Neuronal stem cell (in vitro differentiated cells): Measurements from ENCODE around the gene ODAD4.

ENCODE experiments used
- DNase-seq: peaks from one replicate; pipeline ENCODE4 v3.0.0-alpha.2; 2013; ENCODE audit warnings: low spot score
- H2AFZ ChIP-seq: one replicate; pipeline ENCODE4 v1.6.1; 2013; ENCODE audit warnings: mild to moderate bottlenecking, low read length, inconsistent platforms
- H2AK5ac ChIP-seq: 2 replicates; pipeline ENCODE4 v1.6.1; 2013; ENCODE audit warnings: low read depth, mild to moderate bottlenecking, inconsistent platforms, low read length, moderate library complexity, mixed read lengths
- H2BK120ac ChIP-seq: 2 replicates; pipeline ENCODE4 v1.6.1; 2013; ENCODE audit warnings: low read depth, mild to moderate bottlenecking, inconsistent platforms, low read length, moderate library complexity, mixed read lengths
- H2BK12ac ChIP-seq: one replicate; pipeline ENCODE4 v1.6.1; 2013; ENCODE audit warnings: low read length, inconsistent platforms
- H2BK15ac ChIP-seq: 2 replicates; pipeline ENCODE4 v1.6.1; 2013; ENCODE audit warnings: mild to moderate bottlenecking, low read length, inconsistent platforms, mixed read lengths
- H2BK5ac ChIP-seq: one replicate; pipeline ENCODE4 v1.6.1; 2013; ENCODE audit warnings: inconsistent platforms, mild to moderate bottlenecking, low read length, moderate library complexity
- H3K14ac ChIP-seq: one replicate; pipeline ENCODE4 v1.6.1; 2013; ENCODE audit warnings: low read length, inconsistent platforms
- H3K18ac ChIP-seq: 2 replicates; pipeline ENCODE4 v1.6.1; 2013; ENCODE audit warnings: low read length, inconsistent platforms
- H3K23ac ChIP-seq: 2 replicates; pipeline ENCODE4 v1.6.1; 2013; ENCODE audit warnings: low read depth, mild to moderate bottlenecking, mixed read lengths, low read length, inconsistent platforms; ENCODE audit not compliant: poor library complexity
- H3K27ac ChIP-seq: replicated peaks from 3 replicates; pipeline ENCODE4 v1.5.1; 2013; ENCODE audit warnings: low read length, inconsistent platforms
- H3K27me3 ChIP-seq, 3 experiments: 2 replicates each; pipeline ENCODE4 v1.6.1; 2013; ENCODE audit warnings: low read length in 3 of 3, mild to moderate bottlenecking in 2 of 3, inconsistent platforms in 1 of 3, low read depth in 1 of 3, mixed read lengths in 1 of 3, moderate library complexity in 1 of 3; ENCODE audit not compliant: control insufficient read depth in 3 of 3, insufficient read depth in 3 of 3
- H3K36me3 ChIP-seq, 2 donors: replicated peaks in 1 of 2; 2 replicates each; pipeline ENCODE4 v1.6.1; 2013; ENCODE audit warnings: low read length in 2 of 2; ENCODE audit not compliant: control insufficient read depth in 2 of 2, insufficient read depth in 2 of 2
- H3K4ac ChIP-seq: 2 replicates; pipeline ENCODE4 v1.6.1; 2013; ENCODE audit warnings: inconsistent platforms, mild to moderate bottlenecking, low read length, moderate library complexity
- H3K4me1 ChIP-seq, 2 donors: 1 replicate in 1 of 2; 2 replicates in 1 of 2; pipeline ENCODE4 v1.6.1; 2013; ENCODE audit warnings: low read length in 2 of 2, low read depth in 1 of 2; ENCODE audit not compliant: control insufficient read depth in 2 of 2, insufficient read depth in 1 of 2
- H3K4me2 ChIP-seq: one replicate; pipeline ENCODE4 v1.6.1; 2013; ENCODE audit warnings: mild to moderate bottlenecking, low read length, inconsistent platforms; ENCODE audit not compliant: insufficient read depth, poor library complexity, severe bottlenecking
- H3K4me3 ChIP-seq, 2 donors: 2 replicates each; pipeline ENCODE4 v1.5.1; 2013; ENCODE audit warnings: low read length in 2 of 2, mild to moderate bottlenecking in 2 of 2, inconsistent platforms in 1 of 2, moderate library complexity in 1 of 2
- H3K79me1 ChIP-seq: one replicate; pipeline ENCODE4 v1.6.1; 2013; ENCODE audit warnings: low read depth, mild to moderate bottlenecking, inconsistent platforms, low read length, moderate library complexity
- H3K9ac ChIP-seq: one replicate; pipeline ENCODE4 v1.6.1; 2013; ENCODE audit warnings: mild to moderate bottlenecking, low read depth, low read length, inconsistent platforms; ENCODE audit not compliant: poor library complexity
- H3K9me3 ChIP-seq, 2 donors: replicated peaks in 1 of 2; 2 replicates each; pipeline versions ENCODE3 to v1.6.1; 2013; ENCODE audit warnings: low read length in 2 of 2, mild to moderate bottlenecking in 2 of 2, inconsistent platforms in 1 of 2, low read depth in 1 of 2, mixed read lengths in 1 of 2, moderate library complexity in 1 of 2; ENCODE audit not compliant: control insufficient read depth in 2 of 2, insufficient read depth in 1 of 2
- H4K8ac ChIP-seq: one replicate; pipeline ENCODE4 v1.6.1; 2013; ENCODE audit warnings: low read depth, mild to moderate bottlenecking, inconsistent platforms, low read length, moderate library complexity
- H4K91ac ChIP-seq: one replicate; pipeline ENCODE4 v1.6.1; 2013; ENCODE audit warnings: low read length, low read depth, mild to moderate bottlenecking, inconsistent platforms; ENCODE audit not compliant: poor library complexity
- WGBS, 2 donors: extraction: QIAGEN DNeasy Blood & Tissue Kit; methylation state at CpG; one replicate each; pipeline ENCODE4 v1.1.7; 2013; ENCODE audit warnings: missing lambda C conversion rate in 2 of 2, mixed read lengths in 1 of 2; ENCODE audit not compliant: insufficient read length in 2 of 2, insufficient replicate concordance in 1 of 2; ENCODE audit errors: extremely low coverage in 2 of 2; 5-methylcytosine and 5-hydroxymethylcytosine counted together

Gene ODAD4

GRCh38 chr17:41888332-41888965, 42.0 kb upstream of the ODAD4 start:
- Histone ChIP-seq H3K4me2 (no peak overlapping the region), H3K27ac (no peak overlapping the region), H3K23ac (no peak overlapping the region), H3K79me1 (peaks cover 7% of the 10 kb centered on the region), H2AK5ac (no peak overlapping the region), H3K36me3 (peaks cover 70 to 96% of the 10 kb centered on the region in 2 donors), H4K91ac (no peak overlapping the region), H2AFZ (no peak overlapping the region), H3K4me1 (peaks cover 0 to 5% of the 10 kb centered on the region in 2 donors), H3K4me3 (no peak overlapping the region), H3K4ac (no peak overlapping the region), H2BK12ac (no peak overlapping the region), H4K8ac (no peak overlapping the region), H2BK5ac (no peak overlapping the region), H2BK15ac (no peak overlapping the region), H3K9me3 (no peaks in the 10 kb centered on the region), H3K18ac (no peak overlapping the region), H2BK120ac (no peak overlapping the region), H3K27me3 (no peaks in the 10 kb centered on the region), H3K14ac (no peak overlapping the region), H3K9ac (no peak overlapping the region)
- no CpG with 5 or more reads among the region's 6 CpGs for WGBS, 2 donors
- DNase-seq: no peak

- H3K9ac ChIP-seq: no peak overlapping the region
- H3K27ac ChIP-seq: no peak overlapping the region
- no peaks in the 10 kb centered on the region for H3K27me3 ChIP-seq
- H3K36me3 ChIP-seq: peaks cover 66 to 96% of the 10 kb centered on the region in 2 donors
- H3K4me1 ChIP-seq: no peaks in the 10 kb centered on the region
- no peak overlapping the region for H2BK5ac ChIP-seq
- H3K18ac ChIP-seq: no peak overlapping the region
- WGBS, 2 donors: no CpG with 5 or more reads among the region's 7 CpGs
- H2BK15ac ChIP-seq: no peak overlapping the region
- no peak overlapping the region for H2AK5ac ChIP-seq
- peaks cover 13% of the 10 kb centered on the region for H3K79me1 ChIP-seq
- no peak overlapping the region for H2BK12ac ChIP-seq
- H3K9me3 ChIP-seq: no peaks in the 10 kb centered on the region
- H2AFZ ChIP-seq: no peak overlapping the region
- no peak overlapping the region for H3K4me3 ChIP-seq
- H3K4me2 ChIP-seq: no peak overlapping the region
- H2BK120ac ChIP-seq: no peak overlapping the region
- H3K23ac ChIP-seq: no peak overlapping the region
- H3K14ac ChIP-seq: no peak overlapping the region
- H4K8ac ChIP-seq: no peak overlapping the region
- no peak overlapping the region for H4K91ac ChIP-seq
- no peak overlapping the region for H3K4ac ChIP-seq
- no peak for DNase-seq
Measured at GRCh38 chr17:41891135-41892020, 39.0 kb upstream of the ODAD4 start.

GRCh38 chr17:41892021-41892376, 38.4 kb upstream of the ODAD4 start:
- H3K27ac ChIP-seq: no peak overlapping the region
- no peak overlapping the region for H2BK12ac ChIP-seq
- no peak overlapping the region for H3K4me3 ChIP-seq
- no peak overlapping the region for H3K4me2 ChIP-seq
- H2BK120ac ChIP-seq: no peak overlapping the region
- H2AK5ac ChIP-seq: no peak overlapping the region
- H4K8ac ChIP-seq: no peak overlapping the region
- H3K27me3 ChIP-seq: no peaks in the 10 kb centered on the region
- no peak overlapping the region for H2AFZ ChIP-seq
- H3K79me1 ChIP-seq: peaks cover 14% of the 10 kb centered on the region
- H3K23ac ChIP-seq: no peak overlapping the region
- peaks cover 70 to 96% of the 10 kb centered on the region in 2 donors for H3K36me3 ChIP-seq
- WGBS, 2 donors: no CpG with 5 or more reads among the region's 4 CpGs
- H4K91ac ChIP-seq: no peak overlapping the region
- no peak overlapping the region for H2BK5ac ChIP-seq
- H2BK15ac ChIP-seq: no peak overlapping the region
- H3K9ac ChIP-seq: no peak overlapping the region
- H3K14ac ChIP-seq: no peak overlapping the region
- H3K4ac ChIP-seq: no peak overlapping the region
- no peaks in the 10 kb centered on the region for H3K4me1 ChIP-seq
- H3K18ac ChIP-seq: no peak overlapping the region
- DNase-seq: no peak
- H3K9me3 ChIP-seq: no peaks in the 10 kb centered on the region

GRCh38 chr17:41893384-41893783, 37.0 kb upstream of the ODAD4 start:
- no CpG with 5 or more reads among the region's 3 CpGs for WGBS, 2 donors
- DNase-seq: no peak
- Histone ChIP-seq H3K4me1 (no peaks in the 10 kb centered on the region), H3K36me3 (peaks cover 71 to 96% of the 10 kb centered on the region in 2 donors), H3K27me3 (no peaks in the 10 kb centered on the region), H2BK15ac (no peak overlapping the region), H3K23ac (no peak overlapping the region), H2BK120ac (no peak overlapping the region), H2BK5ac (no peak overlapping the region), H2AFZ (no peak overlapping the region), H2BK12ac (no peak overlapping the region), H4K91ac (no peak overlapping the region), H3K27ac (no peak overlapping the region), H3K9me3 (no peaks in the 10 kb centered on the region), H3K18ac (no peak overlapping the region), H4K8ac (no peak overlapping the region), H3K79me1 (peaks cover 14% of the 10 kb centered on the region), H3K14ac (no peak overlapping the region), H3K4me3 (peak overlapping the region in 1 of 2 donors; percentile 27), H3K9ac (no peak overlapping the region), H3K4ac (no peak overlapping the region), H2AK5ac (no peak overlapping the region), H3K4me2 (no peak overlapping the region)
